HepG2 (cell line): Measurements from ENCODE around the gene FASTKD2. TPM values are rescaled to one million over a fixed set of nuclear protein-coding genes. Genes with fewer than 3 reads are reported as not detected.

Experiments
- CEBPB ChIP-seq: IDR thresholded peaks from 2 replicates; pipeline ENCODE4 v1.6.1; 2011; ENCODE audit warnings: low read depth, low read length, improper control_type of control experiment, borderline replicate concordance
- CHCHD3 ChIP-seq: sonication (generic); formaldehyde crosslinking; IDR thresholded peaks from 2 replicates; pipeline ENCODE4 v1.8.0; 2022; ENCODE audit warnings: mild to moderate bottlenecking, missing genetic modification reagents, moderate library complexity
- ESRRA ChIP-seq: sonication (generic); formaldehyde crosslinking; IDR thresholded peaks from 2 replicates; pipeline ENCODE4 v1.5.1; 2020; ENCODE audit warnings: mild to moderate bottlenecking, low read depth, missing genetic modification reagents
- MATR3 ChIP-seq: sonication (generic); formaldehyde crosslinking; IDR thresholded peaks from 2 replicates; pipeline ENCODE4 v1.4.0; 2020; ENCODE audit warnings: missing genetic modification reagents
- MED8 ChIP-seq: sonication (generic); formaldehyde crosslinking; IDR thresholded peaks from 2 replicates; pipeline ENCODE4 v1.8.1; 2023; ENCODE audit warnings: mild to moderate bottlenecking, missing genetic modification reagents; ENCODE audit not compliant: insufficient replicate concordance
- MIER3 ChIP-seq: IDR thresholded peaks from 2 replicates; pipeline ENCODE4 v1.6.1; 2016; ENCODE audit warnings: missing compliant biosample characterization, borderline replicate concordance
- RXRA ChIP-seq: sonication (generic); formaldehyde crosslinking; IDR thresholded peaks from 2 replicates; pipeline ENCODE4 v1.5.1; 2020; ENCODE audit warnings: missing genetic modification reagents
- SRY ChIP-seq: sonication (generic); formaldehyde crosslinking; IDR thresholded peaks from 2 replicates; pipeline ENCODE4 v1.8.0; 2022; ENCODE audit warnings: mild to moderate bottlenecking, missing genetic modification reagents
- ZBTB21 ChIP-seq: sonication (generic); formaldehyde crosslinking; IDR thresholded peaks from 2 replicates; pipeline ENCODE4 v1.4.0; 2020; ENCODE audit warnings: missing genetic modification reagents
- ZFP82 ChIP-seq: sonication (generic); formaldehyde crosslinking; IDR thresholded peaks from 2 replicates; pipeline ENCODE4 v1.5.1; 2020; ENCODE audit warnings: mild to moderate bottlenecking, missing genetic modification reagents, borderline replicate concordance
- ZNF12 ChIP-seq: sonication (generic); formaldehyde crosslinking; IDR thresholded peaks from 2 replicates; pipeline ENCODE4 v1.5.0; 2020; ENCODE audit warnings: missing genetic modification reagents
- ZNF224 ChIP-seq: sonication (generic); formaldehyde crosslinking; IDR thresholded peaks from 2 replicates; pipeline ENCODE4 v1.5.0; 2020; ENCODE audit warnings: mild to moderate bottlenecking, missing genetic modification reagents
- ZNF263 ChIP-seq: sonication (generic); formaldehyde crosslinking; IDR thresholded peaks from 2 replicates; pipeline ENCODE4 v1.4.0; 2020; ENCODE audit warnings: missing genetic modification reagents
- ZNF724P ChIP-seq: sonication (generic); formaldehyde crosslinking; IDR thresholded peaks from 2 replicates; pipeline ENCODE4 v1.8.0; 2022; ENCODE audit warnings: missing genetic modification reagents, borderline replicate concordance
- ZNF766 ChIP-seq: sonication (generic); formaldehyde crosslinking; IDR thresholded peaks from 2 replicates; pipeline ENCODE4 v1.5.0; 2020; ENCODE audit warnings: missing genetic modification reagents, borderline replicate concordance
- polyA plus RNA-seq, 8 experiments: library from polyadenylated mRNA; depleted of rRNA in 3 of 8; stranded (reverse) in 7 of 8; unstranded in 1 of 8; fragments of >200 nt; fragmentation: Illumina TruSeq in 4 of 8; extraction: Trizol in 4 of 8; gene quantifications; 2 replicates each; pipeline versions ENCODE4 v1.2.1 to v1.2.3, GENCODE V29; 2011 to 2016; ENCODE audit warnings: low read depth in 4 of 8, missing spikeins in 1 of 8, mixed read lengths in 1 of 8; ENCODE audit not compliant: insufficient read depth in 1 of 8
- total RNA-seq, 5 experiments: library from RNA; depleted of rRNA; stranded (reverse); fragments of >200 nt; fragmentation: Illumina TruSeq; extraction: Trizol; gene quantifications; 2 replicates each; pipeline ENCODE4 v1.2.3, GENCODE V29; 2016; ENCODE audit warnings: low read depth in 1 of 5
- TF ChIP-seq, protein P1 (sequence below): sonication (generic); formaldehyde crosslinking; IDR thresholded peaks from 2 replicates; pipeline ENCODE4 v1.8.0; 2023; ENCODE audit warnings: mild to moderate bottlenecking, missing genetic modification reagents
- TF ChIP-seq, protein P2 (sequence below): sonication (generic); formaldehyde crosslinking; IDR thresholded peaks from 2 replicates; pipeline ENCODE4 v1.4.0; 2020; ENCODE audit warnings: mild to moderate bottlenecking, missing genetic modification reagents
- TF ChIP-seq, protein P3 (sequence below): sonication (generic); formaldehyde crosslinking; IDR thresholded peaks from 2 replicates; pipeline ENCODE4 v1.9.0; 2021; ENCODE audit warnings: missing genetic modification reagents, borderline replicate concordance
- TF ChIP-seq, protein P4 (sequence below): sonication (generic); formaldehyde crosslinking; IDR thresholded peaks from 2 replicates; pipeline ENCODE4 v1.4.0; 2020; ENCODE audit warnings: mild to moderate bottlenecking, missing genetic modification reagents
- TF ChIP-seq, protein P5 (sequence below): sonication (generic); formaldehyde crosslinking; IDR thresholded peaks from 2 replicates; pipeline ENCODE4 v1.4.0; 2020; ENCODE audit warnings: missing genetic modification reagents
- TF ChIP-seq, protein P6 (sequence below): IDR thresholded peaks from 2 replicates; pipeline ENCODE4 v1.6.1; 2016; ENCODE audit warnings: missing genetic modification reagents, missing compliant biosample characterization

FASTKD2 gene
- total and polyA plus RNA-seq, 2 of the 13 experiments (the other 11 are each of a cell fraction or from before 2014, with no cell fraction given), result 41.1 to 77.8 TPM

DNA sequence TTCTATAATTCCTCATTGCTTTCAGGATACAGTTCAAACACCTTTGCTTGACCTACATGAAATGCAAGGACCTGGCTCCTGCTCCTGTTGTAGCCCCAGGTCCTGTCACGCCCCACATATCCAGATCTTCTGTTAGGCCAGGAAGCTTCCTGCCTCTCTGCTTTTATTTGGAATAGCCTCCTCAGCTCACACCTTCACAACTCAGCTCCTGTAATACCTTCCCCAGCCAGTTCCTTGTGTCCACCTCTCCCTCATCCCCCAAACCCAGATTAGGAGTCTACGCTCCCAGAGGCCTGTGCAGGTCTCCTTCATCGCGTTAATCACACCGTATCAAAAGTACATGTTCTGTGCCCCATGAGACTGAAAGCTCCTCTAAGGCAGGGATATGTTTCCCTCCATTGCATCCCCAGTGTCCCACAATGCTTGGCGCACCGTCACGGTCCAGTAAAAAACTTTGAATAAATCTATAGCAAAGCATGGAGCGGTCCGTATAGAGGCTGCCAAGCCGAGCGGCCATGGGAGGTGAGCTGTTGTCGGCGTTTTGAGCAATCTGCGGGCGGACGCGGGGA, 649 bp upstream of the FASTKD2 start (continued):
- TF ChIP-seq ESRRA (CRISPR knock-in tag) (no peak), MED8 (CRISPR knock-in tag) (no peak), CHCHD3 (0 out of 2 replicates have a peak, but pooled peaks have one; percentile 4), RXRA (CRISPR knock-in tag) (0 out of 2 replicates have a peak, but pooled peaks have one; percentile 16), ZNF724P (CRISPR knock-in tag) (peak; percentile 52; the same call in 1 of the 2 replicates), CEBPB (peak; percentile 27; the same call in 1 of the 2 replicates), MIER3 (CRISPR knock-in tag) (no peak), ZNF224 (CRISPR knock-in tag) (peak; percentile 42; the same call in 1 of the 2 replicates), ZNF12 (CRISPR knock-in tag) (no peak), ZFP82 (CRISPR knock-in tag) (peak; percentile 46; the same call in 1 of the 2 replicates), ZBTB21 (CRISPR knock-in tag) (no peak), SRY (CRISPR knock-in tag) (peak; percentile 56; the same call in 1 of the 2 replicates), ZNF263 (peak; percentile 44; the same call in 1 of the 2 replicates), ZNF766 (CRISPR knock-in tag) (peak; percentile 65), MATR3 (CRISPR knock-in tag) (no peak)
- TF ChIP-seq, protein P1, sequence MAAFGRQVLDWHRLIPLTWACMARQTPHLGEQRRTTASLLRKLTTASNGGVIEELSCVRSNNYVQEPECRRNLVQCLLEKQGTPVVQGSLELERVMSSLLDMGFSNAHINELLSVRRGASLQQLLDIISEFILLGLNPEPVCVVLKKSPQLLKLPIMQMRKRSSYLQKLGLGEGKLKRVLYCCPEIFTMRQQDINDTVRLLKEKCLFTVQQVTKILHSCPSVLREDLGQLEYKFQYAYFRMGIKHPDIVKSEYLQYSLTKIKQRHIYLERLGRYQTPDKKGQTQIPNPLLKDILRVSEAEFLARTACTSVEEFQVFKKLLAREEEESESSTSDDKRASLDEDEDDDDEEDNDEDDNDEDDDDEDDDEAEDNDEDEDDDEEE (CRISPR knock-in tag), result no peak
- TF ChIP-seq, protein P2, sequence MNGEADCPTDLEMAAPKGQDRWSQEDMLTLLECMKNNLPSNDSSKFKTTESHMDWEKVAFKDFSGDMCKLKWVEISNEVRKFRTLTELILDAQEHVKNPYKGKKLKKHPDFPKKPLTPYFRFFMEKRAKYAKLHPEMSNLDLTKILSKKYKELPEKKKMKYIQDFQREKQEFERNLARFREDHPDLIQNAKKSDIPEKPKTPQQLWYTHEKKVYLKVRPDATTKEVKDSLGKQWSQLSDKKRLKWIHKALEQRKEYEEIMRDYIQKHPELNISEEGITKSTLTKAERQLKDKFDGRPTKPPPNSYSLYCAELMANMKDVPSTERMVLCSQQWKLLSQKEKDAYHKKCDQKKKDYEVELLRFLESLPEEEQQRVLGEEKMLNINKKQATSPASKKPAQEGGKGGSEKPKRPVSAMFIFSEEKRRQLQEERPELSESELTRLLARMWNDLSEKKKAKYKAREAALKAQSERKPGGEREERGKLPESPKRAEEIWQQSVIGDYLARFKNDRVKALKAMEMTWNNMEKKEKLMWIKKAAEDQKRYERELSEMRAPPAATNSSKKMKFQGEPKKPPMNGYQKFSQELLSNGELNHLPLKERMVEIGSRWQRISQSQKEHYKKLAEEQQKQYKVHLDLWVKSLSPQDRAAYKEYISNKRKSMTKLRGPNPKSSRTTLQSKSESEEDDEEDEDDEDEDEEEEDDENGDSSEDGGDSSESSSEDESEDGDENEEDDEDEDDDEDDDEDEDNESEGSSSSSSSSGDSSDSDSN (CRISPR knock-in tag), result no peak
- TF ChIP-seq, protein P3, sequence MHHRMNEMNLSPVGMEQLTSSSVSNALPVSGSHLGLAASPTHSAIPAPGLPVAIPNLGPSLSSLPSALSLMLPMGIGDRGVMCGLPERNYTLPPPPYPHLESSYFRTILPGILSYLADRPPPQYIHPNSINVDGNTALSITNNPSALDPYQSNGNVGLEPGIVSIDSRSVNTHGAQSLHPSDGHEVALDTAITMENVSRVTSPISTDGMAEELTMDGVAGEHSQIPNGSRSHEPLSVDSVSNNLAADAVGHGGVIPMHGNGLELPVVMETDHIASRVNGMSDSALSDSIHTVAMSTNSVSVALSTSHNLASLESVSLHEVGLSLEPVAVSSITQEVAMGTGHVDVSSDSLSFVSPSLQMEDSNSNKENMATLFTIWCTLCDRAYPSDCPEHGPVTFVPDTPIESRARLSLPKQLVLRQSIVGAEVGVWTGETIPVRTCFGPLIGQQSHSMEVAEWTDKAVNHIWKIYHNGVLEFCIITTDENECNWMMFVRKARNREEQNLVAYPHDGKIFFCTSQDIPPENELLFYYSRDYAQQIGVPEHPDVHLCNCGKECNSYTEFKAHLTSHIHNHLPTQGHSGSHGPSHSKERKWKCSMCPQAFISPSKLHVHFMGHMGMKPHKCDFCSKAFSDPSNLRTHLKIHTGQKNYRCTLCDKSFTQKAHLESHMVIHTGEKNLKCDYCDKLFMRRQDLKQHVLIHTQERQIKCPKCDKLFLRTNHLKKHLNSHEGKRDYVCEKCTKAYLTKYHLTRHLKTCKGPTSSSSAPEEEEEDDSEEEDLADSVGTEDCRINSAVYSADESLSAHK (CRISPR knock-in tag), result no peak
- TF ChIP-seq, protein P4, sequence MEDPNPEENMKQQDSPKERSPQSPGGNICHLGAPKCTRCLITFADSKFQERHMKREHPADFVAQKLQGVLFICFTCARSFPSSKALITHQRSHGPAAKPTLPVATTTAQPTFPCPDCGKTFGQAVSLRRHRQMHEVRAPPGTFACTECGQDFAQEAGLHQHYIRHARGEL, result no peak
- TF ChIP-seq, protein P5, sequence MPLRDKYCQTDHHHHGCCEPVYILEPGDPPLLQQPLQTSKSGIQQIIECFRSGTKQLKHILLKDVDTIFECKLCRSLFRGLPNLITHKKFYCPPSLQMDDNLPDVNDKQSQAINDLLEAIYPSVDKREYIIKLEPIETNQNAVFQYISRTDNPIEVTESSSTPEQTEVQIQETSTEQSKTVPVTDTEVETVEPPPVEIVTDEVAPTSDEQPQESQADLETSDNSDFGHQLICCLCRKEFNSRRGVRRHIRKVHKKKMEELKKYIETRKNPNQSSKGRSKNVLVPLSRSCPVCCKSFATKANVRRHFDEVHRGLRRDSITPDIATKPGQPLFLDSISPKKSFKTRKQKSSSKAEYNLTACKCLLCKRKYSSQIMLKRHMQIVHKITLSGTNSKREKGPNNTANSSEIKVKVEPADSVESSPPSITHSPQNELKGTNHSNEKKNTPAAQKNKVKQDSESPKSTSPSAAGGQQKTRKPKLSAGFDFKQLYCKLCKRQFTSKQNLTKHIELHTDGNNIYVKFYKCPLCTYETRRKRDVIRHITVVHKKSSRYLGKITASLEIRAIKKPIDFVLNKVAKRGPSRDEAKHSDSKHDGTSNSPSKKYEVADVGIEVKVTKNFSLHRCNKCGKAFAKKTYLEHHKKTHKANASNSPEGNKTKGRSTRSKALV (CRISPR knock-in tag), result no peak
- TF ChIP-seq, protein P6, sequence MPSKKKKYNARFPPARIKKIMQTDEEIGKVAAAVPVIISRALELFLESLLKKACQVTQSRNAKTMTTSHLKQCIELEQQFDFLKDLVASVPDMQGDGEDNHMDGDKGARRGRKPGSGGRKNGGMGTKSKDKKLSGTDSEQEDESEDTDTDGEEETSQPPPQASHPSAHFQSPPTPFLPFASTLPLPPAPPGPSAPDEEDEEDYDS (CRISPR knock-in tag), result no peak
- TF ChIP-seq, all 625 proteins: peak for 22
